Measurements from ENCODE around the gene HIVEP2.

Gene HIVEP2

GRCh38 chr6:142841915-142842314 lies 103.1 kb downstream of the HIVEP2 start:
- DNase-seq (ENCODE audit: low read depth), result no peak

- peak; percentile 66 for DNase-seq (ENCODE audit: low read depth)
Measured at GRCh38 chr6:142839686-142840040, 105.3 kb downstream of the HIVEP2 start.

- peak; percentile 89 for DNase-seq (ENCODE audit: low read depth)
Measured at GRCh38 chr6:142838821-142839685, 105.9 kb downstream of the HIVEP2 start.

GRCh38 chr6:142835787-142836535 lies 109.0 kb downstream of the HIVEP2 start:
- DNase-seq (ENCODE audit: low read depth), result no peak

GRCh38 chr6:142834853-142835252 lies 110.1 kb downstream of the HIVEP2 start:
- DNase-seq (ENCODE audit: low read depth), result no peak

GRCh38 chr6:142833798-142834197 lies 111.2 kb downstream of the HIVEP2 start:
- DNase-seq (ENCODE audit: low read depth), result no peak

- DNase-seq (ENCODE audit: low read depth), result peak; percentile 98
Measured at GRCh38 chr6:142833054-142833453, 111.9 kb downstream of the HIVEP2 start.

GRCh38 chr6:142830807-142831206 lies 114.2 kb downstream of the HIVEP2 start:
- no peak for DNase-seq (ENCODE audit: low read depth)

- no peak for DNase-seq (ENCODE audit: low read depth)
Measured at GRCh38 chr6:142830116-142830710, 114.8 kb downstream of the HIVEP2 start.

GRCh38 chr6:142829556-142829955 lies 115.4 kb downstream of the HIVEP2 start:
- DNase-seq (ENCODE audit: low read depth), result no peak

GRCh38 chr6:142827991-142828390 lies 117.0 kb downstream of the HIVEP2 start:
- DNase-seq (ENCODE audit: low read depth), result no peak

- no peak for DNase-seq (ENCODE audit: low read depth)
Measured at GRCh38 chr6:142827369-142827768, 117.6 kb downstream of the HIVEP2 start.

GRCh38 chr6:142825760-142826159 lies 119.2 kb downstream of the HIVEP2 start:
- no peak for DNase-seq (ENCODE audit: low read depth)

- DNase-seq (ENCODE audit: low read depth), result no peak
Measured at GRCh38 chr6:142824426-142824825, 120.5 kb downstream of the HIVEP2 start.

GRCh38 chr6:142823256-142823902 lies 121.6 kb downstream of the HIVEP2 start:
- DNase-seq (ENCODE audit: low read depth), result no peak

GRCh38 chr6:142822842-142823241 lies 122.1 kb downstream of the HIVEP2 start:
- no peak for DNase-seq (ENCODE audit: low read depth)

- no peak for DNase-seq (ENCODE audit: low read depth)
Measured at GRCh38 chr6:142822383-142822782, 122.6 kb downstream of the HIVEP2 start.

- no peak for DNase-seq (ENCODE audit: low read depth)
Measured at GRCh38 chr6:142821860-142822259, 123.1 kb downstream of the HIVEP2 start.

GRCh38 chr6:142821164-142821716 lies 123.7 kb downstream of the HIVEP2 start:
- no peak for DNase-seq (ENCODE audit: low read depth)

- no peak for DNase-seq (ENCODE audit: low read depth)
Measured at GRCh38 chr6:142820338-142821051, 124.5 kb downstream of the HIVEP2 start.

- DNase-seq (ENCODE audit: low read depth), result peak; percentile 64
Measured at GRCh38 chr6:142819603-142820337, 125.2 kb downstream of the HIVEP2 start.
